HG02642 (cell line): ENCODE results near the gene TNK1.

Experiments
- ATAC-seq: cut with Tn5 transposase; IDR thresholded peaks from one replicate; pipeline ENCODE4 v1.9.1; 2021; ENCODE audit warnings: mild to moderate bottlenecking; ENCODE audit not compliant: unreplicated experiment, poor library complexity

The TNK1 gene

GRCh38 chr17:7428557-7428956 lies 47.7 kb downstream of the TNK1 start, which contains the start of gene SPEM3:
TSS of gene SPEM3 (plus strand) at chr17:7428857. CDS start at chr17:7428903, 46 bp downstream.
- no peak for ATAC-seq

- no peak for ATAC-seq
These were observed 48.8 kb downstream of the TNK1 start for GRCh38 chr17:7429722-7430121.

- no peak for ATAC-seq
These were observed 50.3 kb downstream of the TNK1 start for GRCh38 chr17:7431231-7431630.

- no peak for ATAC-seq
These were observed 51.4 kb downstream of the TNK1 start for GRCh38 chr17:7432296-7432695.

GRCh38 chr17:7435676-7436555 lies 55.0 kb downstream of the TNK1 start:
- peak; percentile 21 for ATAC-seq

- ATAC-seq, result peak; percentile 32
These were observed 55.9 kb downstream of the TNK1 start for GRCh38 chr17:7436556-7437368.

GRCh38 chr17:7437369-7437863 lies 56.5 kb downstream of the TNK1 start:
- no peak for ATAC-seq

- ATAC-seq, result no peak
These were observed 57.2 kb downstream of the TNK1 start for GRCh38 chr17:7437950-7438614.

GRCh38 chr17:7438656-7439460 lies 58.0 kb downstream of the TNK1 start:
- ATAC-seq, result no peak
